GM23338 (cell line): Measurements from ENCODE around the gene MLST8. TPM values are rescaled to one million over a fixed set of nuclear protein-coding genes. Genes with fewer than 3 reads are reported as not detected.

Source experiments
- ATAC-seq: fragments of 200-7000 bp; cut with Tn5 transposase; 3 replicates; pipeline ENCODE4 v1.9.1; 2020
- DNase-seq: peaks from one replicate; pipeline ENCODE4 v3.0.0-alpha.2; 2015; ENCODE audit warnings: low spot score
- H2AFZ ChIP-seq: fragments of 200-600 bp; sonication (generic); 2 replicates; pipeline ENCODE4 v1.8.0; 2016; ENCODE audit warnings: antibody characterized with exemption, mild to moderate bottlenecking, moderate library complexity
- H3F3A ChIP-seq: fragments of 200-600 bp; sonication (generic); replicated peaks from 2 replicates; pipeline ENCODE4 v1.8.0; 2017; ENCODE audit warnings: antibody characterized with exemption, mixed run types, low read depth
- H3K27ac ChIP-seq: fragments of 200-600 bp; sonication (generic); 2 replicates; pipeline ENCODE4 v1.6.1; 2016; ENCODE audit warnings: low read depth
- H3K27me3 ChIP-seq: fragments of 200-600 bp; sonication (generic); 2 replicates; pipeline ENCODE4 v1.8.0; 2016; ENCODE audit warnings: mild to moderate bottlenecking, mixed run types, moderate library complexity; ENCODE audit not compliant: insufficient read depth
- H3K36me3 ChIP-seq: fragments of 200-600 bp; sonication (generic); 2 replicates; pipeline ENCODE4 v1.8.0; 2016; ENCODE audit warnings: mild to moderate bottlenecking; ENCODE audit not compliant: insufficient read depth
- H3K4me1 ChIP-seq: fragments of 200-600 bp; sonication (generic); 2 replicates; pipeline ENCODE4 v1.8.0; 2016; ENCODE audit warnings: mild to moderate bottlenecking, moderate library complexity; ENCODE audit not compliant: insufficient read depth
- H3K4me2 ChIP-seq: fragments of 200-600 bp; sonication (generic); 2 replicates; pipeline ENCODE4 v1.7.1; 2017; ENCODE audit warnings: mixed run types
- H3K4me3 ChIP-seq: fragments of 200-600 bp; sonication (generic); 2 replicates; pipeline ENCODE4 v1.6.1; 2016; ENCODE audit warnings: mixed run types
- H3K79me2 ChIP-seq: fragments of 200-600 bp; sonication (generic); replicated peaks from 2 replicates; pipeline ENCODE4 v1.8.0; 2017; ENCODE audit warnings: mild to moderate bottlenecking; ENCODE audit not compliant: insufficient read depth
- H3K9me2 ChIP-seq: fragments of 200-600 bp; sonication (generic); 2 replicates; pipeline ENCODE4 v1.8.0; 2017; ENCODE audit not compliant: insufficient read depth
- H4K20me1 ChIP-seq: fragments of 200-600 bp; sonication (generic); replicated peaks from 2 replicates; pipeline ENCODE4 v1.8.0; 2017; ENCODE audit warnings: mild to moderate bottlenecking; ENCODE audit not compliant: insufficient read depth
- H3K27ac Mint-ChIP-seq: 2 replicates; pipeline ENCODE4 v1.8.0; 2020; ENCODE audit warnings: inconsistent platforms, mild to moderate bottlenecking, moderate library complexity, mixed read lengths
- H3K27me3 Mint-ChIP-seq: 3 replicates; pipeline ENCODE4 v1.8.0; 2022; ENCODE audit warnings: low read depth, mild to moderate bottlenecking, moderate library complexity, mixed read lengths, inconsistent platforms; ENCODE audit not compliant: insufficient read depth, poor library complexity
- H3K36me3 Mint-ChIP-seq: 3 replicates; pipeline ENCODE4 v1.8.0; 2021; ENCODE audit warnings: low read depth, mild to moderate bottlenecking, inconsistent platforms, moderate library complexity, mixed read lengths
- H3K4me1 Mint-ChIP-seq: 3 replicates; pipeline ENCODE4 v1.8.0; 2020; ENCODE audit warnings: mild to moderate bottlenecking, inconsistent platforms, mixed read lengths
- H3K4me3 Mint-ChIP-seq: 3 replicates; pipeline ENCODE4 v1.8.0; 2021; ENCODE audit warnings: moderate library complexity, mild to moderate bottlenecking, inconsistent platforms, mixed read lengths
- H3K9me3 Mint-ChIP-seq: 3 replicates; pipeline ENCODE4 v1.8.0; 2020; ENCODE audit warnings: moderate library complexity, mild to moderate bottlenecking, inconsistent platforms, mixed read lengths
- CREB1 ChIP-seq: fragments of 250-450 bp; sonication (Bioruptor Pico); IDR thresholded peaks from 2 replicates; pipeline ENCODE4 v1.5.0; 2020; ENCODE audit warnings: low read depth, mild to moderate bottlenecking, moderate library complexity
- EZH2phosphoT487 ChIP-seq: fragments of 200-600 bp; sonication (generic); IDR thresholded peaks from one replicate; pipeline ENCODE4 v1.8.1; 2018; ENCODE audit warnings: antibody characterized with exemption; ENCODE audit not compliant: unreplicated experiment
- JUNB ChIP-seq: IDR thresholded peaks from one replicate; pipeline ENCODE4 v1.6.1; 2016; ENCODE audit warnings: antibody characterized with exemption; ENCODE audit not compliant: unreplicated experiment
- NANOG ChIP-seq: IDR thresholded peaks from 2 replicates; pipeline ENCODE4 v1.6.1; 2016; ENCODE audit warnings: antibody characterized with exemption, borderline replicate concordance
- POLR2AphosphoS5 ChIP-seq: IDR thresholded peaks from 2 replicates; pipeline ENCODE4 v1.6.1; 2016; ENCODE audit warnings: antibody characterized with exemption, low read depth
- STAT1 ChIP-seq: IDR thresholded peaks from one replicate; pipeline ENCODE4 v1.6.1; 2016; ENCODE audit warnings: antibody characterized with exemption; ENCODE audit not compliant: unreplicated experiment
- ZNF114 ChIP-seq: fragments of 250-450 bp; sonication (Bioruptor Pico); IDR thresholded peaks from 2 replicates; pipeline ENCODE4 v1.5.0; 2020; ENCODE audit warnings: mild to moderate bottlenecking, moderate library complexity
- ZNF331 ChIP-seq: fragments of 250-450 bp; sonication (Bioruptor Pico); IDR thresholded peaks from 2 replicates; pipeline ENCODE4 v1.5.0; 2020; ENCODE audit warnings: low read depth, mild to moderate bottlenecking, moderate library complexity
- polyA plus RNA-seq: library from polyadenylated mRNA; unstranded; fragments of >200 nt; fragmentation: Nextera tagmentation; extraction: Ambion mirVana; gene quantifications from 2 replicates; pipeline ENCODE4 v1.2.1, GENCODE V29; 2016
- total RNA-seq: library from RNA; depleted of rRNA; stranded (reverse); fragments of >200 nt; shearing (Covaris generic); gene quantifications from 2 replicates; pipeline ENCODE4 v1.2.3, GENCODE V29; 2014
- TF ChIP-seq, protein P1 (sequence below), 2 experiments: fragments of 200-600 bp in 1 of 2; sonication (generic) in 1 of 2; conservative IDR thresholded peaks; 2 replicates each; pipeline versions ENCODE4 v1.5.1 to v1.6.1; 2016 to 2017; ENCODE audit warnings: antibody characterized with exemption in 2 of 2, low read depth in 2 of 2, mild to moderate bottlenecking in 2 of 2, moderate library complexity in 1 of 2
- TF ChIP-seq, protein P2 (sequence below): IDR thresholded peaks from one replicate; pipeline ENCODE4 v1.6.1; 2018; ENCODE audit warnings: antibody characterized with exemption; ENCODE audit not compliant: unreplicated experiment

The MLST8 gene
- total and polyA plus RNA-seq, 2 experiments from 2014 or later: 58.8 to 138 TPM

DNA sequence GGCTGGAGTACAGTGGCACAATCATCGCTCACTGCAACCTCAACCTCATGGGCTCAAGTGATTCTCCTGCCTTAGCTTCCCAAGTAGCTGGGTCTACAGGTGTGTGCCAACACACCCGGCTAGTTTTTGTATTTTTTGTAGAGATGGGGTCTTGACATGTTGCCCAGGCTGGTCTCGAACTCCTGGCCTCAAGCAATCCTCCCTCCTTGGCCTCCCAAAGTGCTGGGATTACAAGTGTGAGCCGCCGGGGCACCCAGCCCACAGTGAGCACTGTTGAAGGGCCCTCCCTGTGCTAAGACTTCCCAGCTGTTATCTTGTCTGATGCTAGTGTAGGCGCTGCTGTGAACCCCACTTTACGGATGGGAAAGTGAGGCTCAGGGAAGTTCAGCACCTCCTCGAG, 16.9 kb upstream of the MLST8 start (continued):
- TF ChIP-seq, protein P1, sequence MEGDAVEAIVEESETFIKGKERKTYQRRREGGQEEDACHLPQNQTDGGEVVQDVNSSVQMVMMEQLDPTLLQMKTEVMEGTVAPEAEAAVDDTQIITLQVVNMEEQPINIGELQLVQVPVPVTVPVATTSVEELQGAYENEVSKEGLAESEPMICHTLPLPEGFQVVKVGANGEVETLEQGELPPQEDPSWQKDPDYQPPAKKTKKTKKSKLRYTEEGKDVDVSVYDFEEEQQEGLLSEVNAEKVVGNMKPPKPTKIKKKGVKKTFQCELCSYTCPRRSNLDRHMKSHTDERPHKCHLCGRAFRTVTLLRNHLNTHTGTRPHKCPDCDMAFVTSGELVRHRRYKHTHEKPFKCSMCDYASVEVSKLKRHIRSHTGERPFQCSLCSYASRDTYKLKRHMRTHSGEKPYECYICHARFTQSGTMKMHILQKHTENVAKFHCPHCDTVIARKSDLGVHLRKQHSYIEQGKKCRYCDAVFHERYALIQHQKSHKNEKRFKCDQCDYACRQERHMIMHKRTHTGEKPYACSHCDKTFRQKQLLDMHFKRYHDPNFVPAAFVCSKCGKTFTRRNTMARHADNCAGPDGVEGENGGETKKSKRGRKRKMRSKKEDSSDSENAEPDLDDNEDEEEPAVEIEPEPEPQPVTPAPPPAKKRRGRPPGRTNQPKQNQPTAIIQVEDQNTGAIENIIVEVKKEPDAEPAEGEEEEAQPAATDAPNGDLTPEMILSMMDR (conservative IDR thresholded peaks at IDR 0.05; ENCODE audit: low read depth in 2 of 2): no peak

DNA sequence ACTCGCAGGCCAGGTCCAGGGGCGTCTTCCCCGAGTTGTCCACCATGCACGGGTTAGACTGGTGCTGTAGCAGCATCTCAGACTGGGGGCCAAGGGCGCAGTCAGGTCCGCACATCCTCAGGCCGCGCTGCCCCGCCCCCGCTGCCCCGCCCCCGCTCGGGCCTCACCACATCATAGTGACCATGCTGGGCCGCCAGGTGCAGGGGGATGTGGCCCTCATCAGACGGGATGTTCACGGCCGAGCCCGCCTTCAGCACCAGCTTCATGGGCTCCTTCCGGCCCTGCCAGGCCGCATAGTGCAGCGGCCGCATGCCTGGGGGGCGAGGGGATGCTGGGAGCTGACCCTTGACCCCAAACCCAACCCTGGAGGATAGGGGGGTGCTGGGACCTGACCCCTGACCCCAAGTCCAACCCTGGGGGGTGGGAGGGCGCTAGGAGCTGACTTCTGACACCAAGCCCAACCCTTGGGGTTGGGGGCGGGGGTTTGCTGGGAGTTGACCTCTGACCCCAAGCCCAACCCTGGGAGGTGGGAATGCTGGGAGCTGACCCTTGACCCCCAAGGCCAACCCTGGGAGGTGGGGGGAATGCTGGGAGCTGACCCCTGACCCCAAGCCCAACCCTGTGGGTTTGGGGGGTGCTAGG, 15.9 kb upstream of the MLST8 start:
- H2AFZ ChIP-seq: no peak overlapping the region
- H3K4me2 ChIP-seq: no peak overlapping the region
- Mint-ChIP-seq H3K4me3 (no peak overlapping the region), H3K9me3 (no peaks in the 10 kb centered on the region), H3K27ac (no peak overlapping the region), H3K36me3 (no peaks in the 10 kb centered on the region), H3K4me1 (no peaks in the 10 kb centered on the region), H3K27me3 (peaks cover 9% of the 10 kb centered on the region)
- no peak overlapping the region for H3K4me3 ChIP-seq
- ATAC-seq (peak; percentile 18), DNase-seq (no peak)
- no peak overlapping the region for H3K27ac ChIP-seq
- no peaks in the 10 kb centered on the region for H3K4me1 ChIP-seq
- H3K27me3 ChIP-seq: no peaks in the 10 kb centered on the region
- TF ChIP-seq NANOG (no peak), ZNF114 (CRISPR knock-in tag) (no peak), POLR2AphosphoS5 (no peak), ZNF331 (CRISPR knock-in tag) (no peak), CREB1 (CRISPR knock-in tag) (no peak), JUNB (no peak), EZH2phosphoT487 (no peak), STAT1 (no peak)
- TF ChIP-seq, protein P2, sequence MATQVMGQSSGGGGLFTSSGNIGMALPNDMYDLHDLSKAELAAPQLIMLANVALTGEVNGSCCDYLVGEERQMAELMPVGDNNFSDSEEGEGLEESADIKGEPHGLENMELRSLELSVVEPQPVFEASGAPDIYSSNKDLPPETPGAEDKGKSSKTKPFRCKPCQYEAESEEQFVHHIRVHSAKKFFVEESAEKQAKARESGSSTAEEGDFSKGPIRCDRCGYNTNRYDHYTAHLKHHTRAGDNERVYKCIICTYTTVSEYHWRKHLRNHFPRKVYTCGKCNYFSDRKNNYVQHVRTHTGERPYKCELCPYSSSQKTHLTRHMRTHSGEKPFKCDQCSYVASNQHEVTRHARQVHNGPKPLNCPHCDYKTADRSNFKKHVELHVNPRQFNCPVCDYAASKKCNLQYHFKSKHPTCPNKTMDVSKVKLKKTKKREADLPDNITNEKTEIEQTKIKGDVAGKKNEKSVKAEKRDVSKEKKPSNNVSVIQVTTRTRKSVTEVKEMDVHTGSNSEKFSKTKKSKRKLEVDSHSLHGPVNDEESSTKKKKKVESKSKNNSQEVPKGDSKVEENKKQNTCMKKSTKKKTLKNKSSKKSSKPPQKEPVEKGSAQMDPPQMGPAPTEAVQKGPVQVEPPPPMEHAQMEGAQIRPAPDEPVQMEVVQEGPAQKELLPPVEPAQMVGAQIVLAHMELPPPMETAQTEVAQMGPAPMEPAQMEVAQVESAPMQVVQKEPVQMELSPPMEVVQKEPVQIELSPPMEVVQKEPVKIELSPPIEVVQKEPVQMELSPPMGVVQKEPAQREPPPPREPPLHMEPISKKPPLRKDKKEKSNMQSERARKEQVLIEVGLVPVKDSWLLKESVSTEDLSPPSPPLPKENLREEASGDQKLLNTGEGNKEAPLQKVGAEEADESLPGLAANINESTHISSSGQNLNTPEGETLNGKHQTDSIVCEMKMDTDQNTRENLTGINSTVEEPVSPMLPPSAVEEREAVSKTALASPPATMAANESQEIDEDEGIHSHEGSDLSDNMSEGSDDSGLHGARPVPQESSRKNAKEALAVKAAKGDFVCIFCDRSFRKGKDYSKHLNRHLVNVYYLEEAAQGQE: no peak
- TF ChIP-seq, protein P1 (conservative IDR thresholded peaks at IDR 0.05; ENCODE audit: low read depth in 2 of 2): no peak
- H3K36me3 ChIP-seq: no peaks in the 10 kb centered on the region
- H3K79me2 ChIP-seq: no peaks in the 10 kb centered on the region
- 0 out of 2 replicates have a peak, but pooled peaks cover 2% of the 10 kb centered on the region for H3F3A ChIP-seq
- H4K20me1 ChIP-seq: no peaks in the 10 kb centered on the region
- no peaks in the 10 kb centered on the region for H3K9me2 ChIP-seq
